BE2C (cell line): ENCODE data around the gene FKBP2. TPM values are rescaled to one million over a fixed set of nuclear protein-coding genes. Genes with fewer than 3 reads are reported as not detected.

Source experiments
- DNase-seq: peaks from one replicate; pipeline ENCODE4 v3.0.0-alpha.2; 2020
- H3K27me3 ChIP-seq: fragments of 250-450 bp; sonication (Bioruptor Pico); 2 replicates; pipeline ENCODE4 v1.5.1; 2020; ENCODE audit warnings: mild to moderate bottlenecking
- H3K36me3 ChIP-seq: fragments of 250-450 bp; sonication (Bioruptor Pico); 2 replicates; pipeline ENCODE4 v1.5.1; 2020; ENCODE audit warnings: mild to moderate bottlenecking
- H3K4me1 ChIP-seq: fragments of 250-450 bp; sonication (Bioruptor Pico); 2 replicates; pipeline ENCODE4 v1.5.1; 2020
- H3K4me3 ChIP-seq: 2 replicates; pipeline ENCODE4 v1.5.1; 2011; ENCODE audit warnings: low read depth, low read length
- H3K9me3 ChIP-seq: fragments of 250-450 bp; sonication (Bioruptor Pico); 2 replicates; pipeline ENCODE4 v1.5.1; 2020
- polyA plus RNA-seq: library from polyadenylated mRNA; unstranded; fragments of >200 nt; gene quantifications from one replicate; pipeline ENCODE4 v1.2.1, GENCODE V29; 2012; ENCODE audit warnings: low read depth, missing spikeins; ENCODE audit not compliant: insufficient read length, insufficient read depth
- TF ChIP-seq, protein P1 (sequence below): IDR thresholded peaks from 2 replicates; pipeline ENCODE4 v1.5.1; 2012; ENCODE audit warnings: mild to moderate bottlenecking, low read depth, low read length

FKBP2 gene
- polyA plus RNA-seq = 110 TPM

DNA sequence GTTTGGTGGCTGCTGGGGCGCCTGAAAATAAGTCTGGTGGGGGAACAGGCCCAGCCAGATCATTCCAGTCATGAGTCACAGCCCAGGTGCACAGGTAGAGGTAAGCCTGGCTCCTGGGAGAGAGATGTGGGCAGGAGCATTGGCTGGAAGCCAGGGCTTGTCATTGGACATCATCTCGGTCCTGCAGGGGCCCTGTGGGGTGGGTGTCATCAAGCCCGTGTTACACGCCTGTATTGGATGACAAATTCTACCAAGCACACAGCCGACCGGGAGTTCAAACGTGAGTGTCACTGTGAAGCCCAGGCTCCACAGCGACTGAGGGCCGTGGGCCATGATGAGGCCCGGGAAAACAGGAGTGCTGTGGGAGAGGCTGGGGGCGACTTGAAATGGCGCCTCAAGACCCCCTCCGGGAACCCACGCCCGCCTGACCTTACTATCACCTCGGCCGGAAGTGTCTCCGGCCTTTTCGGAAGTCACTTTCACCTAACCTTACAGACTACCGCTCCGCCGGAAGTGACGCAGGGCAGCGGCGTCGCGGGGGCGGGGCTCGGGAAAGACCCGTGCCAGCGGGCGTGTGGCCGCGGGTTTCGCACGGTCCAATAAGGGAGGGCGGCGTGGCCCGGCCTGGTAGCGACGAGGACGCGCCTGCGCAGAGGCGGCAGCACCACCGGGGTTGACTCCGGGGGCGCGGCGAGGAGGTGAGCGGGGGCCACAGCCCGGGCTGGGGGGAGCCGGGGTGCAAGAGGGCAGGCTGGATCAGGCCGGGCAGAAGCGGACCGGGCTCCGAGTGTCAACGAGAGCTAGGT, at the start of gene FKBP2:
Gene FKBP2, plus strand, starts transcription at position 661 of the 806 bp plus-strand sequence. CDS start 1,293 bp downstream, outside the sequence.
- peak within 1 kb of the TSS; percentile 69 for H3K4me3 ChIP-seq
- DNase-seq = peak; percentile 94
- H3K9me3 ChIP-seq = no peaks in the 10 kb centered on the region
- H3K36me3 ChIP-seq = no peaks in the 10 kb centered on the region
- H3K4me1 ChIP-seq = peaks cover 4% of the 10 kb centered on the region
- TF ChIP-seq, protein P1, sequence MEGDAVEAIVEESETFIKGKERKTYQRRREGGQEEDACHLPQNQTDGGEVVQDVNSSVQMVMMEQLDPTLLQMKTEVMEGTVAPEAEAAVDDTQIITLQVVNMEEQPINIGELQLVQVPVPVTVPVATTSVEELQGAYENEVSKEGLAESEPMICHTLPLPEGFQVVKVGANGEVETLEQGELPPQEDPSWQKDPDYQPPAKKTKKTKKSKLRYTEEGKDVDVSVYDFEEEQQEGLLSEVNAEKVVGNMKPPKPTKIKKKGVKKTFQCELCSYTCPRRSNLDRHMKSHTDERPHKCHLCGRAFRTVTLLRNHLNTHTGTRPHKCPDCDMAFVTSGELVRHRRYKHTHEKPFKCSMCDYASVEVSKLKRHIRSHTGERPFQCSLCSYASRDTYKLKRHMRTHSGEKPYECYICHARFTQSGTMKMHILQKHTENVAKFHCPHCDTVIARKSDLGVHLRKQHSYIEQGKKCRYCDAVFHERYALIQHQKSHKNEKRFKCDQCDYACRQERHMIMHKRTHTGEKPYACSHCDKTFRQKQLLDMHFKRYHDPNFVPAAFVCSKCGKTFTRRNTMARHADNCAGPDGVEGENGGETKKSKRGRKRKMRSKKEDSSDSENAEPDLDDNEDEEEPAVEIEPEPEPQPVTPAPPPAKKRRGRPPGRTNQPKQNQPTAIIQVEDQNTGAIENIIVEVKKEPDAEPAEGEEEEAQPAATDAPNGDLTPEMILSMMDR = no peak
- H3K27me3 ChIP-seq = no peaks in the 10 kb centered on the region

DNA sequence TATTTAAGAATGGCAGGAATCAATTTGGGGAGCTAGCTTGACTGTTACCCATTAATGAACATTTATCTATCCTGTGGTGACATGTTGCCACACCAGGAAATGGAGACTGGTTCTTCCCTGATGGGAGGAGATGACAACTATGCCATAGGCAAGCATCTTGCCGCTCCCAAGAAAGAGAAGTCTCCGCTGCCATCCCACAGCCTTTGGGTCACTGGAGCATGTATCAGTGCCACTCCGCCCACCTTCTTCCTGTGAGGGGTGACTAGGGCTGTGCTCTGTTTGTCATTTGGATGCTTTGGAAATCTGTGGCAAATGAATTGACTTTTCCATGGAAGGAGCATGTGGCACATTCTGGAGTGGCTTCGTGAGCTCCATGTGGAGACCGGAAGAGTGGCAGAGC, 48.5 kb upstream of the FKBP2 start:
- H3K27me3 ChIP-seq = no peaks in the 10 kb centered on the region
- H3K4me1 ChIP-seq = no peaks in the 10 kb centered on the region
- no peak overlapping the region for H3K4me3 ChIP-seq
- peaks cover 56% of the 10 kb centered on the region for H3K36me3 ChIP-seq
- no peak for DNase-seq
- TF ChIP-seq, protein P1 = no peak
- H3K9me3 ChIP-seq = no peaks in the 10 kb centered on the region

DNA sequence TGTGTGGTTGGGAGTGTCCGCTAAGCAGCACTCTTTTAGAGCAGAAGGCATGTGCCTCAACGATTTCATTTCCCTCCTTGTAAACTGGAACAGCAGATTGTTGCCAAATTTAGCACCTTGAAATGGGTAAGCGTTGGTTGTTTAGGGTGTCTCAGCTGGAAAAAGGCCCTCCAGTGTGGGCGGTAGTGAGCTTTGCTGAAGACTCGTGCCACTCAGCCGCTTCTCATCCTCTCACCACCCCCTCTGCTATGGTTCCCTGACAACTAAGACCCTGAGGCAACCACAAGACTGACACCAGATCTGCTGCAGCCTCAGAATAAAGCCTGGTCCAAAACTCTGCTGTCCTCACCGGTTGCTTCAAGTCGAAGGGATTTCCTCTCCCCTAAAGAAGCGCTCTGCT, 44.3 kb upstream of the FKBP2 start:
- no peaks in the 10 kb centered on the region for H3K27me3 ChIP-seq
- TF ChIP-seq, protein P1 = no peak
- no peaks in the 10 kb centered on the region for H3K4me1 ChIP-seq
- no peak for DNase-seq
- H3K4me3 ChIP-seq = no peak overlapping the region
- peaks cover 56% of the 10 kb centered on the region for H3K36me3 ChIP-seq
- H3K9me3 ChIP-seq = no peaks in the 10 kb centered on the region

DNA sequence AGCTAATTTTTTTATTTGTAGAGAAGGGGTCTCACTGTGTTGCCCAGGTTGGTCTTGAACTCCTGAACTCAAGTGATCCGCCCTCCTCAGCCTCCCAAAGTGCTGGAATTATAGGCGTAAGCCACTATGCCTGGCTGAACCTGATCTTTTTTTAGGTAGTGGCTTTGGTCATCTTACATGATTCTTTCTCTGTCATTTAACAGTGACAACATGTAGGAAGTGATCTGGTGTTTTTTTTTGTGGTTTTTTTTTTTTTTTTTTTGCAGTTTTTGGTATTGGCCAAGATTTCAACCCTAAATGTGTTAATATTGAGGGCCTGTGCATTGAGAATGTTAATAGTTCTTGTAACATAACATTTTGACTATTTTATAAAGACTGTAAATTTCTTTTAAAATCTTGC, 42.4 kb upstream of the FKBP2 start:
- H3K4me3 ChIP-seq = no peak overlapping the region
- H3K27me3 ChIP-seq = no peaks in the 10 kb centered on the region
- no peak for DNase-seq
- H3K4me1 ChIP-seq = no peaks in the 10 kb centered on the region
- no peaks in the 10 kb centered on the region for H3K9me3 ChIP-seq
- peaks cover 57% of the 10 kb centered on the region for H3K36me3 ChIP-seq
- TF ChIP-seq, protein P1 = no peak

DNA sequence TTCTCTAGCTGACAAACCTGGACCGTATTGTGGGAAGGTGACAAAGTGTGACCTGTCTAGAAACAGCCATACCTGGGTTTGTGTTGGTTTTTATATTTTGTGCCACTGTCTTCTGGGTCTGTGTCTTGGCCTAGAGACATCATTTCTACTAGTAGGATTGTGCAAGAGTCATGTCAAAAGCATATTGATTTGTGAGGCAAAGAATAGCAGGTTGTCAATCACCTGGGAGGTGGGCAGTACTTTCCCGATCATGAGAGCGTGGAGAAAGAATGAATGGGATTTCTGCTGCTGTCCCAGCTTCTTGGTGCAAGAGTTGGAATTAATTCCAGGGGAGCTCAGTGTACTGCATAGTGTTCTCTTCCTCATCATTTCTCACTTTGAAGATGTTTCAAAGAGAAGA, 39.4 kb upstream of the FKBP2 start:
- no peaks in the 10 kb centered on the region for H3K4me1 ChIP-seq
- DNase-seq = no peak
- H3K4me3 ChIP-seq = no peak overlapping the region
- no peaks in the 10 kb centered on the region for H3K27me3 ChIP-seq
- TF ChIP-seq, protein P1 = no peak
- H3K36me3 ChIP-seq = peaks cover 50% of the 10 kb centered on the region
- H3K9me3 ChIP-seq = no peaks in the 10 kb centered on the region

DNA sequence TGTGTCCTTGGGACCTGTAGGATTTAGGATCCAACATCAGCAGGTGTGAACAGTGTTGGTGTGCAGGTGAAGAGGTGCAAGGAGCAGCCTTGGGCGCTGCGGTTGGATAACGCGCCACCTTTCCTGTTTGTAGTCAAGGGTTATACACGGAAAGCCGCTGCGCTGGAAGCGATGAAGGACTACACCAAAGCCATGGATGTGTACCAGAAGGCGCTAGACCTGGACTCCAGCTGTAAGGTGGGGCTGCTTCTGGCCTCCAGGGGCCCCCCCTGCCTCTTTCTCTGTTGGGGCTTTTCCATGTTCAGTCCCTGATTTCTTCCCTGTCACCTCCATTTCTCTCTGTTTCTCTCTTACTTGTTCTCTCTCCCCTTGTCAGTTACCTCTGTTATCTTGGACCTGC, 37.9 kb upstream of the FKBP2 start:
- TF ChIP-seq, protein P1 = no peak
- DNase-seq = no peak
- H3K4me3 ChIP-seq = no peak overlapping the region
- peaks cover 4% of the 10 kb centered on the region; the same call in 1 of the 2 replicates for H3K4me1 ChIP-seq
- H3K9me3 ChIP-seq = no peaks in the 10 kb centered on the region
- peaks cover 45% of the 10 kb centered on the region for H3K36me3 ChIP-seq
- H3K27me3 ChIP-seq = no peaks in the 10 kb centered on the region
